Muscle of leg (tissue), 11 donors: ENCODE results near the gene TMEM232. TPM values are rescaled to one million over a fixed set of nuclear protein-coding genes. Genes with fewer than 3 reads are reported as not detected.
"Not testable (repeated sequence)": the region's sequence is repeated elsewhere in the genome, so short reads cannot be mapped to it uniquely, and the experiment has no call there.

ENCODE experiments used
- DNase-seq: peaks from one replicate; pipeline ENCODE4 v3.0.0; 2013
- H3K27ac ChIP-seq: one replicate; pipeline ENCODE4 v1.5.1; 2013; ENCODE audit warnings: mild to moderate bottlenecking, low read length, control low read depth
- H3K27me3 ChIP-seq: one replicate; pipeline ENCODE4 v1.6.1; 2013; ENCODE audit warnings: low read length; ENCODE audit not compliant: control insufficient read depth, insufficient read depth
- H3K36me3 ChIP-seq: one replicate; pipeline ENCODE4 v1.6.1; 2013; ENCODE audit warnings: low read length; ENCODE audit not compliant: control insufficient read depth, insufficient read depth
- H3K4me1 ChIP-seq: one replicate; pipeline ENCODE4 v1.6.1; 2013; ENCODE audit warnings: low read length; ENCODE audit not compliant: control insufficient read depth, insufficient read depth
- H3K4me3 ChIP-seq: one replicate; pipeline ENCODE4 v1.5.1; 2013; ENCODE audit warnings: low read length, control low read depth
- H3K9me3 ChIP-seq: replicated peaks from 2 replicates; pipeline ENCODE4 v1.6.1; 2013; ENCODE audit warnings: low read depth, low read length; ENCODE audit not compliant: control insufficient read depth
- WGBS: methylation state at CpG from one replicate; pipeline ENCODE4 v1.1.5; 2013; ENCODE audit warnings: missing lambda C conversion rate; ENCODE audit not compliant: insufficient coverage; 5-methylcytosine and 5-hydroxymethylcytosine counted together
- polyA plus RNA-seq, 8 donors: library from polyadenylated mRNA; unstranded; fragments of 120-200 nt; gene quantifications; one replicate each; pipeline versions ENCODE4 v1.2.1 to v1.2.3, GENCODE V29; 2013; ENCODE audit warnings: inconsistent platforms in 1 of 8, low replicate concordance in 1 of 8; ENCODE audit not compliant: insufficient read length in 8 of 8, insufficient read depth in 1 of 8
- total RNA-seq: library from RNA; stranded (reverse); fragments of 120-200 nt; gene quantifications from one replicate; pipeline ENCODE4 v1.2.4, GENCODE V29; 2013

Gene TMEM232
- total and polyA plus RNA-seq, 9 donors, result 0.51 to 2.7 (median 1.1) TPM

DNA sequence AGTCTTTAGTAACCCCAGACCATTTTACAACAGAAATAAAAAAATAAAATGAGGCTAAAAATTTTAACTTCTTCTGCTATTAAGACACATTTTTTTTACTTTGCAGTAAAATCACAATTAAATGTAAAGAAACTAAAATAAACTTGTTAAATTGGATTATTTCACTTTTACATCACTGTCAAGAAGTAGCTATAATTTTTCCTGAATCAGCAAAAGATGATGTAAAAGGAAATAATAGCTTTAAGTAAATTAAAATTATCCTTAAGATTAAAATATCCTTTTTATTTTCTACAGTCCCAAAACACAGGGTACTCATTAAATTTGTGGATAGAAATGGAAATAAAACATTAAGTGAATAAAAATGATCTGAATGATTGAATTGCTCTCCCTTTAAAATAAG, 44.5 kb downstream of the TMEM232 start:
- H3K4me3 ChIP-seq, result no peak overlapping the region
- no peaks in the 10 kb centered on the region for H3K4me1 ChIP-seq
- no peak for DNase-seq
- no peak overlapping the region for H3K27ac ChIP-seq
- H3K27me3 ChIP-seq, result no peaks in the 10 kb centered on the region
- no peaks in the 10 kb centered on the region for H3K9me3 ChIP-seq
- no peaks in the 10 kb centered on the region for H3K36me3 ChIP-seq

DNA sequence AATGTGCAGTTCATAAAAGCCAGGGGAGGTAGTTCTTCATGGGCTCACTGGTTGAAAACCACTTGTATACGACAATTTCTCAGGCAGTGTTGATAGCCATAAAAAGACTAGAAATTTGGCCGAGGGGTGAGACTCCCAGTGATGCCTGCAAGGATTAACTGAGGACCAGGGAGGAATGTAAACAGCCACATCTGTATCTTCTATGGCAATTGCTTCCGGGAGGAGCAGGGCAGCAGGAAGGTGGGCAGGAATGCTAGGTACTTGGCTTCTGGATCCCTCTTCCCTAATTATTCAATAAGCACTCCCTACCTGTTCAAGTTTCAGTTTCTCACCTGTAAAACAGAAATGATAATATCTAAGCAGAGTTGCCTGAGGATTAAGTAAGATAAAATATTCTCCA, 45.4 kb downstream of the TMEM232 start:
- Histone ChIP-seq H3K4me1 (no peaks in the 10 kb centered on the region), H3K9me3 (no peaks in the 10 kb centered on the region), H3K36me3 (no peaks in the 10 kb centered on the region), H3K27me3 (no peaks in the 10 kb centered on the region), H3K4me3 (no peak overlapping the region), H3K27ac (no peak overlapping the region)
- WGBS, result 40% methylated on average over 2 of the region's 3 CpGs
- no peak for DNase-seq

DNA sequence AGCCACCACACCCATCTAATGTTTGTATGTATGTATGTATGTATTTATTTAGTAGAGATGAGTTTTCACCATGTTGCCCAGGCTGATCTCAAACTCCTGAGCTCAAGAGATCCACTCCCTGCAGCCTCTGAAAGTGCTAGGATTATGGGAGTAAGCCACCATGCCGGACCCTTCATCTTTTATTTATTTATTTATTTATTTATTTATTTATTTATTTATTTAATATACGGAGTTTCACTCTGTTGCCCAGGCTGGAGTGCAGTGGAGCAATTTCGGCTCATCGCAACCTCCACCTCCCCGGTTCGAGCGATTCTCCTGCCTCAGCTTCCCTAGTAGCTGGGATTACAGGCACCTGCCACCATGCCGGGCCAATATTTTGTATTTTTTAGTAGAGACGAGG, 49.9 kb downstream of the TMEM232 start:
- H3K9me3 ChIP-seq, H3K36me3 ChIP-seq, H3K4me1 ChIP-seq, H3K4me3 ChIP-seq, DNase-seq, H3K27me3 ChIP-seq, H3K27ac ChIP-seq: not testable (repeated sequence)
- WGBS, result 95% methylated on average over 7 of the region's 9 CpGs

DNA sequence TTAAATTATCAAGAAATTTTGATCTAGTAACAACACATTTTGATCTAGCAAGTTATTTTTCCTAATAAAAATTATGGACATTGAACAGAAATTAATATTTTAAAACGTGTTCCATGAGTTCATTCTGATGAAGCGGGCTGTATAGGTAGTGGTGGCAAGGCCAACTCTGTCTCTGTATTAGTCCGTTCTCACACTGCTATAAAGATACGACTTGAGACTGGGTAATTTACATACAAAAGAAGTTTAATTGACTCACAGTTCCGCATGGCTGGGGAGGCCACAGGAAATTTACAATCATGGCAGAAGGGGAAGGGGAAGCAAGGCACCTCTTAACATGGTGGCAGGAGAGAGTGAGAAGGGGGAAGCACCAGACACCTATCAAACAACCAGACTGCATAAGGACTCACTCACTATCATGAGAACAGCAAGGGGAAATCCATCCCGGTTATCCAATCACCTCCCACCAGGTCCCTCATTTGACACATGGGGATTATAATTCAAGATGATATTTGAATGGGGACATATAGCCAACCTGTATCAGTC, 61.2 kb downstream of the TMEM232 start:
- H3K4me3 ChIP-seq, result no peak overlapping the region
- no peaks in the 10 kb centered on the region for H3K27me3 ChIP-seq
- no peaks in the 10 kb centered on the region for H3K9me3 ChIP-seq
- no peaks in the 10 kb centered on the region for H3K4me1 ChIP-seq
- no CpG with 5 or more reads among the region's 6 CpGs for WGBS
- H3K27ac ChIP-seq, result no peak overlapping the region
- DNase-seq, result no peak
- H3K36me3 ChIP-seq, result no peaks in the 10 kb centered on the region

DNA sequence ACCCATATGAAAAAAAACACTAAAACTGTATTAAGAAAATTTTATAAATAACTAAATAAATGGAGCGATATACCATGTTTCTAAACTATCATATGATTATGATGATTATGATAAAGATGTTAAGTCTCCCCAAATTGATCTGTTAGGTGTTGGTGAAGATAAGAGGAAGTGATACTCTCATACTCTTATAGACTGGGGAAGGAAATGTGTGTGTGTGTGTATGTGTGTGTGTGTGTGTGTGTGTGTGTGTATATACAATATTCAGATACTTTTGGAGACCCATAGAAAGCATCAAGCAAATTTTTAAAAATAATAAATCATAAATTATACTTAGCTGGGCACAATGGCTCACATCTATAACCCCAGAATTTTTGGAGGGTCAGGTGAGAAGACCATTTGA, 62.9 kb downstream of the TMEM232 start:
- H3K4me1 ChIP-seq, result no peaks in the 10 kb centered on the region
- no peaks in the 10 kb centered on the region for H3K27me3 ChIP-seq
- H3K9me3 ChIP-seq, result no peaks in the 10 kb centered on the region
- no peaks in the 10 kb centered on the region for H3K36me3 ChIP-seq
- WGBS, result no CpG with 5 or more reads among the region's 1 CpG
- DNase-seq, result no peak
- no peak overlapping the region for H3K27ac ChIP-seq
- no peak overlapping the region for H3K4me3 ChIP-seq

DNA sequence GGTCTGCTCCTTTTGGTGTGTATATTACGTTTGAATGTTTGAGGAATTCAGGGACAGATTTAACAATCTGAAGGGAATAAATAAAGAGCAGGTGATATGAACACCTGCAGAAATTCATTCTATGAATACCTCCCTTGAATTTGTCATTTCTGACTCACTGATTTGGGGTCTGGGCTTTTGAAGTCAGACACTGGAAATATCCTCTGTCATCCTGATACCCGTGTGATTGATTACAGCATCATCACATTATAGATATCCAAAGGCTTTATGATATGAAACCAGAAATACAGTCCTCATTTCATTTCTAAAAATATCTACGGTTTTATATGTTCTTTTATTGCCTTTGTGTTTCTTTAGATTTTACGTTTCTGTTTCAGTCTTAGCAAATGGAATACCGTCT, 68.5 kb downstream of the TMEM232 start:
- H3K4me1 ChIP-seq, result no peaks in the 10 kb centered on the region
- no peak overlapping the region for H3K4me3 ChIP-seq
- H3K9me3 ChIP-seq, result no peaks in the 10 kb centered on the region
- no CpG with 5 or more reads among the region's 5 CpGs for WGBS
- H3K27ac ChIP-seq, result no peak overlapping the region
- H3K36me3 ChIP-seq, result no peaks in the 10 kb centered on the region
- H3K27me3 ChIP-seq, result no peaks in the 10 kb centered on the region
- DNase-seq, result no peak

DNA sequence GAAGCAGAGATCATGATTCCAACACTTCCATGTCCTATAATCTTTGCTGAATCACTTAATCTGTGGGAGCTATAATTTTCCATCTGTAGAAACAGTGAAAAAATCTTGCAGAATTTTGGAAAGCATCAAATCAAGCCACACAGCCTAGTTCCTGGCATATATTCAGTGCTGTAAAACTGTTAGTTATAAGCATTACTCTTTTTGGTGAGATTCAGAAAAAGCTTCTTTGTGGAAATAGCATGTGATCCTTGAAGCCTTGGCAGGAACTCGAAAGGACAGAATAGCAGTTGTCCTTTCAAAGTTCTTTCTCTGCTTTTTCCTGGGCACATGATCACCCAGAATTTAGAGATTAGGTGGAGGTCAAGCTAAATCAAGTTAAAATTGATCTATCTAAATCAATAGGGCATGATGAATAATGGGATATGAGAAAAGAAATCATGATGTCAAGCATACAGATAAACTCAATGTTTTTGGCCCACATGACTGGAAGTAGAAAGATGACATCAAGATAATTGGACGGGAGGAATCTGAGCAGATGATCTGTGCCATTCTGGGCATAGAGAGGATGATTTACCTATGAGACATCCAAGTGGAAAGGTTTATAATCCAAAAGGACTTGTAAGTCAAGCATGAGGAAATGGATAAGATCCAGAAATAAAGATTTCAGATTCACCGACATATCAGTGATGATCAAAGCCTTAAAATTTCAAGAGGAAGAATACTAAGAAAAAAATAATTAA, 73.1 kb downstream of the TMEM232 start:
- Histone ChIP-seq H3K27me3 (no peaks in the 10 kb centered on the region), H3K36me3 (no peaks in the 10 kb centered on the region), H3K4me1 (no peaks in the 10 kb centered on the region), H3K9me3 (no peaks in the 10 kb centered on the region), H3K4me3 (no peak overlapping the region), H3K27ac (no peak overlapping the region)
- 92% methylated on average over 1 of the region's 3 CpGs for WGBS
- no peak for DNase-seq

DNA sequence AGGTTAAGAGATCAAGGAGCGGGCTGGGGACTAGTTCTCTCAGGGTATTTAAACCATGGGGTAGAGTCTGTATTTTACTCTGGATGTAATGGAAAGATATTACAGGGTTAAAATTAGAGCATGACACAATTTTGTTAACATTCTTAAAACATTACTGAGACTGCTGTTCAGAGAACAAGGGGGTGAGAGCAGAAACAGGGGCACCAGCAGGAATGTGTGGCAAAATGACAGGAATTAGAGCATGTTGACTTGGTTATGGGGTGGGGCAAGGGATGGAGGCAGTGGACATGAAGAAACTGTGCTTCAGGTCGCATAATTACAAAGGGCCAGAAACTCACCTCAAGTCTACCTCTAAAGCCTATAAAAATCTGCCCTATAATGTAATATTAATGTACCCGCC, 75.0 kb downstream of the TMEM232 start:
- no peaks in the 10 kb centered on the region for H3K27me3 ChIP-seq
- WGBS, result 0% methylated on average over 1 of the region's 3 CpGs
- H3K27ac ChIP-seq, result no peak overlapping the region
- H3K4me1 ChIP-seq, result no peaks in the 10 kb centered on the region
- no peak for DNase-seq
- no peak overlapping the region for H3K4me3 ChIP-seq
- H3K36me3 ChIP-seq, result no peaks in the 10 kb centered on the region
- H3K9me3 ChIP-seq, result no peaks in the 10 kb centered on the region

DNA sequence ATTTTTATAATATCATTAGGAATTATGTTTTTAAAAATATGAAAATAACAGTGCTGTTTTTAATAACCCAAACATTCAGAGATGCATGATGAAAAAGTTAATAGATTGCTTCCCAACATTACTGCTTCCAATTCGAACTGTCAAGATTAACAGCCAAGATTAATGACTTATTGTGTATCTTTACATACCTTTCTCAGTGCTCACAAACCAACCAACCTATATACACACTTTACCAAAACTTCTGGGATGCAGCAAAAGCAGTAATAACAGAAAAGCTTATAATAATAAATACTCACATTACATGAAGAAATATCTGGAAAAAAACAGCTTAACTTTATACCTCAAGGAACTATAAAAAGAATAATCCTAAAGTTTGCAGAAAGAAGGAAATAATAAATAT, 82.1 kb downstream of the TMEM232 start:
- H3K36me3 ChIP-seq, result no peaks in the 10 kb centered on the region
- no peaks in the 10 kb centered on the region for H3K9me3 ChIP-seq
- H3K27me3 ChIP-seq, result no peaks in the 10 kb centered on the region
- DNase-seq, result no peak
- no peaks in the 10 kb centered on the region for H3K4me1 ChIP-seq
- no peak overlapping the region for H3K27ac ChIP-seq
- H3K4me3 ChIP-seq, result no peak overlapping the region
- WGBS, result no CpG with 5 or more reads among the region's 1 CpG

DNA sequence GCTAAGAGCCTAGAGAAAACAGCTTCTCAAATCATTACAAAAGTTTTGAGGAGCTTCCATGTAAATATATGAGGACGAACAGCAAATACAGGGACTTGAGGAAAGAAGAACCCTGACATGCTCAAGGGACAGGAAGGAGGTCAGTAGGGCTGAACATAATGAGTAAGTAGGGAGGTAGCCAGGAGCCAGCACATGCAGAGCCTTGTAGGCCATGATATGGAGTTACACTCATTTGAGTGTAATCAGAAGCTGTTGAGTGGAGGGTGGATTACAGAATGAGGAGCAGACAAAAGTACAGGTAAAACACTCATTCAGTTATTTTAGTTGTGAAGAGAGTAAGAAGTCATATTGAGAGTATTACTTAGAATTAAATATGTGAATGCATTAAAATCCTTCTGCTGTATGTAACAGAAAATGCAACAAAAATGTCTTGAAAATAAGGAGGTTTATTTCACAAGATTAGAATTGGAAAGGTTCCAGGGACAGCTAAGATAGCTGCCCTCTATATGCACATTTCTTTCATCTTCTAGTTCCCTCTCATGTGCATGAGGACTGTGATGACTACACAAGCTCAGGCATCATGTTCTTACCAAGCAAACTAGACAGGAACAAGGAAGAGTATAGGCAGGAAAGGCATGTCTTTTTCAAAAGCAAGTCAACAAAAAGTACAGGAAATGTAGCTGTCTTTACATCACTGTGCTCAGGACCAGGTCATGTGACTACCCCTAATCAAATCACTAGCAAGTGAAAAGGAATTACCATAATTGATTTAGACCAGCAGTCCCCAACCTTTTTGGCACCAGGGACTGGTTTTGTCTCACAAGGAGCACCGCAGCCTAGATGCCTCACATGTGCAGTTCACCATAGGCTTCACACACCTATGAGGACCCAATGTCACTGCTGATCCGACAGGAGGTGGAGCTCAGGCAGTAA, 87.2 kb downstream of the TMEM232 start:
- 80% methylated on average over 3 of the region's 3 CpGs for WGBS
- no peak for DNase-seq
- H3K4me3 ChIP-seq, result no peak overlapping the region

More for the DNA sequence above, 87.2 kb downstream of the TMEM232 start:
- Histone ChIP-seq H3K27ac (no peak overlapping the region), H3K27me3 (no peaks in the 10 kb centered on the region), H3K9me3 (no peaks in the 10 kb centered on the region), H3K4me1 (no peaks in the 10 kb centered on the region), H3K36me3 (no peaks in the 10 kb centered on the region)
